ENCODE data around the gene C4orf50.

C4orf50 gene

DNA sequence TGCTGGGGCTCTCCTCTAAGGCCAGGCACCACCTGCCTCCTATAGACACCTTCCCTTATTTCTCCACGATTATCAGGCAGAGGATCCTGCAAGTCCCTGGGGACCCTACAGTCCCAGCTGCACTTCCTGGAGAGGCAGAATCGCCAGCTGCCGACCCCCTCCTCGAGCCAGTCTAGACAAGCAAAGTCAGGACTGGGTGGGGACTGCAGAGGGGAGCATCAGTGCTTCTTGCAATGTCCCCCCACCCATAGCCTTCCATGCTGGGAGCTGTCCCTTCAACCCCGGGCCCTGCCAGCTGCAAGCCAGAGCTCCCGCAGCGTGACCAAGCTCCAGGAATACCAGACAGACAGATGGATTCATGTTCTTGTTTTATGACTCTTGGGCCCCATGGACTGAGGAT, 124.0 kb downstream of the C4orf50 start:
- Histone ChIP-seq H3K36me3 (no peaks in the 10 kb centered on the region), H3K27ac (no peak overlapping the region), H3K4me3 (ENCODE audit: low read depth in 1 of 2, low read length in 1 of 2) (no peak overlapping the region), H3K27me3 (peaks cover 93% of the 10 kb centered on the region), H3K4me1 (ENCODE audit: control insufficient read depth in 1 of 2, insufficient read depth in 1 of 2, low read depth in 1 of 2, low read length in 1 of 2) (no peaks in the 10 kb centered on the region), H3K9me3 (no peaks in the 10 kb centered on the region)
- TF ChIP-seq, protein P1, sequence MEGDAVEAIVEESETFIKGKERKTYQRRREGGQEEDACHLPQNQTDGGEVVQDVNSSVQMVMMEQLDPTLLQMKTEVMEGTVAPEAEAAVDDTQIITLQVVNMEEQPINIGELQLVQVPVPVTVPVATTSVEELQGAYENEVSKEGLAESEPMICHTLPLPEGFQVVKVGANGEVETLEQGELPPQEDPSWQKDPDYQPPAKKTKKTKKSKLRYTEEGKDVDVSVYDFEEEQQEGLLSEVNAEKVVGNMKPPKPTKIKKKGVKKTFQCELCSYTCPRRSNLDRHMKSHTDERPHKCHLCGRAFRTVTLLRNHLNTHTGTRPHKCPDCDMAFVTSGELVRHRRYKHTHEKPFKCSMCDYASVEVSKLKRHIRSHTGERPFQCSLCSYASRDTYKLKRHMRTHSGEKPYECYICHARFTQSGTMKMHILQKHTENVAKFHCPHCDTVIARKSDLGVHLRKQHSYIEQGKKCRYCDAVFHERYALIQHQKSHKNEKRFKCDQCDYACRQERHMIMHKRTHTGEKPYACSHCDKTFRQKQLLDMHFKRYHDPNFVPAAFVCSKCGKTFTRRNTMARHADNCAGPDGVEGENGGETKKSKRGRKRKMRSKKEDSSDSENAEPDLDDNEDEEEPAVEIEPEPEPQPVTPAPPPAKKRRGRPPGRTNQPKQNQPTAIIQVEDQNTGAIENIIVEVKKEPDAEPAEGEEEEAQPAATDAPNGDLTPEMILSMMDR (IDR thresholded peaks at IDR 0.05): no peak

DNA sequence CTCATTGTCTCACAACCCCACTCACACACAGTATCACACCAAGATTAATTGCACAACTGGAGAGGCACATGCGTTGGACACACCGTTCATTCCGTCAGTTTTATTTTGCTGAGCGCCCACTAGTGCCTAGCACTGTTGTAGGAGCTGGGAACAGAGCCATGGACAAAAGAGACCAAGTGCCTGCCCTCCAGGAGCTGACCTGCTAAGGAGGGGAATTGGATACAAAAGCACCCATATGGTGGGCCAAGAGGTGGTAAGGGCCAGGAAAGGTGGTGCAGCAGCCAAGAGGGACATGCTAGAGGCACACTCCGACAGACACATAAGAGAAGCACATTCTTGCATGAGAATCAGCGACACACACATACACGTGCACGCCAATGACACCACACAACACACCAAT, 124.6 kb downstream of the C4orf50 start:
- H3K36me3 ChIP-seq: no peaks in the 10 kb centered on the region
- H3K9me3 ChIP-seq: no peaks in the 10 kb centered on the region
- TF ChIP-seq, protein P1 (IDR thresholded peaks at IDR 0.05): no peak
- H3K4me1 ChIP-seq (ENCODE audit: control insufficient read depth in 1 of 2, insufficient read depth in 1 of 2, low read depth in 1 of 2, low read length in 1 of 2): no peaks in the 10 kb centered on the region
- no peak overlapping the region for H3K27ac ChIP-seq
- H3K4me3 ChIP-seq (ENCODE audit: low read depth in 1 of 2, low read length in 1 of 2): no peak overlapping the region
- H3K27me3 ChIP-seq: peaks cover 93% of the 10 kb centered on the region

DNA sequence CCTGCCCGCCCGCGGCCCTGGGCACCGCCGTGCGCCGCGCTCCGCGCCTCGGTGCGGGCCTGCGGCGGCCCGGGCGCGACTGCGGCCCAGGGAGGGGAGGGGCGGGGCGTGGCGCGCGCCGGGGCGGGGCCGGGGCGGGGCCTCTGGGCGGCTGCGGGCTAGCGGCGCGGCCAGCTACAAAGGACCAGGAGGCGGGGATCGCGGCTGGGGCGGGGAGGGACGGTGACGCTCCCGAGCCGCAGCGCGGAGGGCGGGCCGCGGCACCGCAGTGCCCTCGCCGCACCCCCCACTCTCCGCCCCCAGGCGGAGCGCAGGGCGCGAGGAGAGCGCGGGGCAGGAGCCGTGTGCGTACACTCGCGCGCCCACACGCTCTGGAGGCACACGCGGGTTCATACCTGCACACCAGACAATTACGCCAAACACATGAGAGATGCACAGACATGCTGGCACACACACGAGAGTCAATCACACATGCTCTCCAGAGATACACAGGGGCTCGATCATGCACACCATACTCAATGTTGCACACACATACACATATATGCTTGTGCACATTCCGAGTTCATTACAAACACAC, 125.1 kb downstream of the C4orf50 start, which contains the start of gene CRMP1:
Gene CRMP1 (minus strand): TSS at position 83 of the 577 bp plus-strand sequence. CDS start 117 bp downstream, outside the sequence.
- Histone ChIP-seq H3K9me3 (no peaks in the 10 kb centered on the region), H3K4me3 (ENCODE audit: low read depth in 1 of 2, low read length in 1 of 2) (no peak within 1 kb of the TSS), H3K36me3 (no peaks in the 10 kb centered on the region), H3K27me3 (peaks cover 95% of the 10 kb centered on the region), H3K27ac (no peak within 1 kb of the TSS), H3K4me1 (ENCODE audit: control insufficient read depth in 1 of 2, insufficient read depth in 1 of 2, low read depth in 1 of 2, low read length in 1 of 2) (no peaks in the 10 kb centered on the region)
- TF ChIP-seq, protein P1 (IDR thresholded peaks at IDR 0.05): no peak

DNA sequence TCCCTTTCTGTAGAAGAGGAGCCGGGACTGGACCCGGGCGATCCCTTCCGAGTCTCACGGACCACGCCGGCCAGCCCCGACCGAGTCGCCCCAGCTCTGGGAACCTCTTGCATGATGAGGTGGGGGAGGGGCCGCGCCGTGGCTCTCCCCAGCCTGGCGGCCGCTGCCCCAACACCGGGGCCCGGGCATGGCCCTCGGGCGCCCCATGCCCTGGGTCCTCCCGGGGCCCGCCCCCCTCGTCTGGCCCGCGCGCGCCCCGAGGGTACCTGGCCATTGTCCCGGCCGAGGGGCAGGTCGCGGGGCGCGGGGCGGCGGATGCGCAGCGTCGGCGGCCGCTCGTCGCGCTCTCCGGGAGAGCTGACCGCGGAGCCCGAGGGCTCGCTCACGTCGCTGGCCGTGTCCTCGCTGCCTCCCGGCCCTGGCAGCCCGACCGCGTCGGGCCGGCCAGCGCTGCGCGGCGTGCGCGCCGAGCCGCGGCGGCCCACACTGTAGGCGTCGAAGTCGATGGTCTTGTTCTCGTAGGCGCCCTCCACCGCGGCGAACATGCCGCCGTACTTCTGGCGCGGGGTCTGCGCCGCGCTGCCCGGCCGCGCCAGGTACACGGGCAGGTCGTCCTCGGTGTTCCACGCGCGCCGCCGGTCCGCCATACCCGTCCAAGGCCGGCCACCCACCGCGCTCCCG, 125.8 kb downstream of the C4orf50 start:
- TF ChIP-seq, protein P1 (IDR thresholded peaks at IDR 0.05): no peak
- Histone ChIP-seq H3K9me3 (no peaks in the 10 kb centered on the region), H3K4me3 (ENCODE audit: low read depth in 1 of 2, low read length in 1 of 2) (no peak overlapping the region), H3K4me1 (ENCODE audit: control insufficient read depth in 1 of 2, insufficient read depth in 1 of 2, low read depth in 1 of 2, low read length in 1 of 2) (no peaks in the 10 kb centered on the region), H3K27ac (no peak overlapping the region), H3K27me3 (peaks cover 96% of the 10 kb centered on the region), H3K36me3 (no peaks in the 10 kb centered on the region)

DNA sequence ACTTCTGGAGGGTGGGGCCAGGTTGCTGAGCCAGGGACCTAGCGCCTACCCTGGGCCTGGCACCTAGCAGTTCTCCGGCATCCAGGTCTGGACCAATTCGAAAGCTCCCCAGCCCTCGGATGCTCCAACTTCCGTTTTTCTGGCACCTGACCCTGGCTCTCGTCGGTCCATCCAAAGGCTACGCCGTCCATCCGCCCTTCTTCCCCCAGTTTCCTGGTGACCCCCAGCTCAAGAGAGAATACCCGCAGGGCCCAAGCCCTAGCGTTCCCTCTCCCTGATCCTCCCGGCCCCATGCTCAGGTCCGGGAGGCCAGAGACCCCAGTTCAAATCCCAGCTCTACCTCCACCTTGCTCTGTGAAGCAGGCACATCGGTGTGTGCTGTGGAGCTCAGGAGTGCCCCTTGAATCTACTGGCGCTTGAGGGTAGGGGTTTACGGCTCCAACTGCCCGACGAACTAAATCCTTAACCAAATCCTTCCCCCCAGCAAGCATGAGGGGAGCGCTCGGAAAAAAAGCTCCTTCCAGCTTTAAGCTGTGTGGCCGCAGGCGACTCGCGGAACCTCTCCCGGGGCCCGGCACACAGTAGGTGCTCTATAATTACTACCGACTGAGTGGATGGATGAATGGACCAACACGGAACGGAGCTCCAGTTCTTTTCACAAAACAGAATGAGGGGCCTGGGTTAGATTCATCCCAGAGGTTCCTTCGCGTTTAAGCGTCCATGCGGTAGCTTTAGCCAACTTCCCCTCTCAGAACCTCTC, 126.5 kb downstream of the C4orf50 start:
- TF ChIP-seq, protein P1 (IDR thresholded peaks at IDR 0.05): no peak
- Histone ChIP-seq H3K27ac (no peak overlapping the region), H3K27me3 (peaks cover 99% of the 10 kb centered on the region), H3K9me3 (no peaks in the 10 kb centered on the region), H3K4me1 (ENCODE audit: control insufficient read depth in 1 of 2, insufficient read depth in 1 of 2, low read depth in 1 of 2, low read length in 1 of 2) (no peaks in the 10 kb centered on the region), H3K36me3 (no peaks in the 10 kb centered on the region), H3K4me3 (ENCODE audit: low read depth in 1 of 2, low read length in 1 of 2) (no peak overlapping the region)

All from neutrophil (primary cell).